Gastrocnemius medialis (tissue), 4 donors: ENCODE data around the gene ZNF134.

Experiments used
- POLR2A ChIP-seq, 2 donors: fragments of 450-650 bp; IDR thresholded peaks; one replicate each; pipeline ENCODE4 v1.6.1; 2017; ENCODE audit warnings: antibody characterized with exemption in 2 of 2, mild to moderate bottlenecking in 2 of 2, moderate library complexity in 2 of 2
- TF ChIP-seq, protein P1 (sequence below), 5 experiments: fragments of 450-650 bp in 3 of 5; fragments of 200-600 bp in 2 of 5; sonication (generic) in 2 of 5; IDR thresholded peaks in 4 of 5; conservative IDR thresholded peaks in 1 of 5; 1 replicate in 4 of 5; 2 replicates in 1 of 5; pipeline ENCODE4 v1.5.1; 2016 to 2019; ENCODE audit warnings: antibody characterized with exemption in 5 of 5, mild to moderate bottlenecking in 3 of 5, moderate library complexity in 3 of 5

DNA sequence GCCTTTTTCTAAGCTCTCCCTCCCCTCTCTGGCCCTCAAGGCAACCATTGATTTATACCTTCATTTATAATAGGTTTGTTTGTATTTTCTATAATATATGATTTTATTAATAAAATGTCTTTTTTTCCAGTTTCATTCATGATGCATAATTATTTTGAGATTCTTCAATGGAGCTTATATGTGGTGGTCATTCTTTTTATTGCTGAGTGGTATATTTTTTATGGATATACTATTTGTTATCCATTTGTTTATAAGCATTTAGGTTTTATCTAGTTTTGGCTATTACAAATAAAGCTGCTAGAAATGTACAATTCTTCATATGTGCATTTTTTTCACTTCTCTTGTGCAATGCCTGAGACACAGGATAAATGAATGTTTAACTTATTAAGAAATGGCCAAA lies 29.7 kb downstream of the ZNF134 start:
- TF ChIP-seq POLR2A (IDR thresholded peaks at IDR 0.05) = no peak
- TF ChIP-seq, protein P1, sequence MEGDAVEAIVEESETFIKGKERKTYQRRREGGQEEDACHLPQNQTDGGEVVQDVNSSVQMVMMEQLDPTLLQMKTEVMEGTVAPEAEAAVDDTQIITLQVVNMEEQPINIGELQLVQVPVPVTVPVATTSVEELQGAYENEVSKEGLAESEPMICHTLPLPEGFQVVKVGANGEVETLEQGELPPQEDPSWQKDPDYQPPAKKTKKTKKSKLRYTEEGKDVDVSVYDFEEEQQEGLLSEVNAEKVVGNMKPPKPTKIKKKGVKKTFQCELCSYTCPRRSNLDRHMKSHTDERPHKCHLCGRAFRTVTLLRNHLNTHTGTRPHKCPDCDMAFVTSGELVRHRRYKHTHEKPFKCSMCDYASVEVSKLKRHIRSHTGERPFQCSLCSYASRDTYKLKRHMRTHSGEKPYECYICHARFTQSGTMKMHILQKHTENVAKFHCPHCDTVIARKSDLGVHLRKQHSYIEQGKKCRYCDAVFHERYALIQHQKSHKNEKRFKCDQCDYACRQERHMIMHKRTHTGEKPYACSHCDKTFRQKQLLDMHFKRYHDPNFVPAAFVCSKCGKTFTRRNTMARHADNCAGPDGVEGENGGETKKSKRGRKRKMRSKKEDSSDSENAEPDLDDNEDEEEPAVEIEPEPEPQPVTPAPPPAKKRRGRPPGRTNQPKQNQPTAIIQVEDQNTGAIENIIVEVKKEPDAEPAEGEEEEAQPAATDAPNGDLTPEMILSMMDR (IDR thresholded peaks at IDR 0.05 in 4 of 5, conservative IDR thresholded peaks at IDR 0.05 in 1 of 5) = no peak
